SJSA1 (cell line): ENCODE results near the gene GDPD5. TPM values are rescaled to one million over a fixed set of nuclear protein-coding genes. Genes with fewer than 3 reads are reported as not detected.

Source experiments
- DNase-seq, 2 experiments: peaks; one replicate each; pipeline ENCODE4 v3.0.0-alpha.2; 2015 to 2020; ENCODE audit warnings: low spot score in 2 of 2, low read depth in 1 of 2
- H3K27ac ChIP-seq: fragments of 250-450 bp; sonication (Bioruptor Pico); 2 replicates; pipeline ENCODE4 v1.5.1; 2020; ENCODE audit warnings: mild to moderate bottlenecking, moderate library complexity
- H3K27me3 ChIP-seq: fragments of 250-450 bp; sonication (Bioruptor Pico); replicated peaks from 2 replicates; pipeline ENCODE4 v1.5.1; 2020; ENCODE audit warnings: mild to moderate bottlenecking, moderate library complexity
- H3K36me3 ChIP-seq: fragments of 250-450 bp; sonication (Bioruptor Pico); 2 replicates; pipeline ENCODE4 v1.5.1; 2020; ENCODE audit warnings: mild to moderate bottlenecking
- H3K4me1 ChIP-seq: fragments of 250-450 bp; sonication (Bioruptor Pico); replicated peaks from 2 replicates; pipeline ENCODE4 v1.6.1; 2021; ENCODE audit warnings: mild to moderate bottlenecking
- H3K4me3 ChIP-seq: fragments of 250-450 bp; sonication (Bioruptor Pico); 2 replicates; pipeline ENCODE4 v1.5.1; 2020; ENCODE audit warnings: mild to moderate bottlenecking
- H3K9me3 ChIP-seq: fragments of 250-450 bp; sonication (Bioruptor Pico); replicated peaks from 2 replicates; pipeline ENCODE4 v1.5.1; 2020; ENCODE audit warnings: mild to moderate bottlenecking
- total RNA-seq: library from RNA; depleted of rRNA; stranded (reverse); fragments of >200 nt; shearing (Covaris generic); gene quantifications from 2 replicates; pipeline ENCODE4 v1.2.3, GENCODE V29; 2014

The GDPD5 gene
- total RNA-seq, 1 experiment from 2014 or later: 2.5 TPM

GRCh38 chr11:75535071-75535470, 9.3 kb upstream of the GDPD5 start:
- no peaks in the 10 kb centered on the region for H3K36me3 ChIP-seq
- no peak for DNase-seq
- no peaks in the 10 kb centered on the region for H3K27me3 ChIP-seq
- no peaks in the 10 kb centered on the region for H3K4me1 ChIP-seq
- H3K9me3 ChIP-seq: no peaks in the 10 kb centered on the region
- no peak overlapping the region for H3K27ac ChIP-seq
- no peak overlapping the region for H3K4me3 ChIP-seq

GRCh38 chr11:75534259-75535069, 8.7 kb upstream of the GDPD5 start:
- H3K27ac ChIP-seq: no peak overlapping the region
- H3K4me3 ChIP-seq: no peak overlapping the region
- H3K36me3 ChIP-seq: no peaks in the 10 kb centered on the region
- no peak for DNase-seq
- H3K9me3 ChIP-seq: no peaks in the 10 kb centered on the region
- H3K4me1 ChIP-seq: no peaks in the 10 kb centered on the region
- no peaks in the 10 kb centered on the region for H3K27me3 ChIP-seq

GRCh38 chr11:75533896-75534258, 8.1 kb upstream of the GDPD5 start:
- no peaks in the 10 kb centered on the region for H3K36me3 ChIP-seq
- H3K9me3 ChIP-seq: no peaks in the 10 kb centered on the region
- H3K27me3 ChIP-seq: no peaks in the 10 kb centered on the region
- no peak overlapping the region for H3K4me3 ChIP-seq
- no peak overlapping the region for H3K27ac ChIP-seq
- no peak for DNase-seq
- no peaks in the 10 kb centered on the region for H3K4me1 ChIP-seq

GRCh38 chr11:75532200-75533048, 6.7 kb upstream of the GDPD5 start:
- Histone ChIP-seq H3K36me3 (no peaks in the 10 kb centered on the region), H3K9me3 (no peaks in the 10 kb centered on the region), H3K27me3 (no peaks in the 10 kb centered on the region), H3K4me1 (no peaks in the 10 kb centered on the region), H3K27ac (no peak overlapping the region), H3K4me3 (no peak overlapping the region)
- peak; percentile 29 to 52 for DNase-seq

- Histone ChIP-seq H3K4me3 (no peak overlapping the region), H3K4me1 (no peaks in the 10 kb centered on the region), H3K27me3 (no peaks in the 10 kb centered on the region), H3K36me3 (no peaks in the 10 kb centered on the region), H3K9me3 (no peaks in the 10 kb centered on the region), H3K27ac (no peak overlapping the region)
- no peak for DNase-seq
Measured at GRCh38 chr11:75531325-75531724, 5.6 kb upstream of the GDPD5 start.

GRCh38 chr11:75530577-75530976, 4.8 kb upstream of the GDPD5 start:
- no peaks in the 10 kb centered on the region for H3K9me3 ChIP-seq
- H3K27ac ChIP-seq: no peak overlapping the region
- no peaks in the 10 kb centered on the region for H3K27me3 ChIP-seq
- H3K36me3 ChIP-seq: no peaks in the 10 kb centered on the region
- no peak overlapping the region for H3K4me3 ChIP-seq
- no peak for DNase-seq
- no peaks in the 10 kb centered on the region for H3K4me1 ChIP-seq

- Histone ChIP-seq H3K27me3 (peaks cover 6% of the 10 kb centered on the region; the same call in 1 of the 2 replicates), H3K27ac (no peak overlapping the region), H3K4me3 (no peak overlapping the region), H3K4me1 (peaks cover 8% of the 10 kb centered on the region), H3K9me3 (no peaks in the 10 kb centered on the region), H3K36me3 (no peaks in the 10 kb centered on the region)
- no peak for DNase-seq
Measured at GRCh38 chr11:75527938-75528735, 2.4 kb upstream of the GDPD5 start.

- Histone ChIP-seq H3K27me3 (peaks cover 6% of the 10 kb centered on the region; the same call in 1 of the 2 replicates), H3K36me3 (no peaks in the 10 kb centered on the region), H3K27ac (no peak overlapping the region), H3K4me1 (peaks cover 8% of the 10 kb centered on the region), H3K9me3 (no peaks in the 10 kb centered on the region), H3K4me3 (no peak overlapping the region)
- no peak for DNase-seq
Measured at GRCh38 chr11:75527130-75527529, 1.4 kb upstream of the GDPD5 start.

- no peaks in the 10 kb centered on the region for H3K36me3 ChIP-seq
- H3K4me1 ChIP-seq: peaks cover 8% of the 10 kb centered on the region
- peak overlapping the region; percentile 47 for H3K4me3 ChIP-seq
- H3K9me3 ChIP-seq: no peaks in the 10 kb centered on the region
- peaks cover 6% of the 10 kb centered on the region; the same call in 1 of the 2 replicates for H3K27me3 ChIP-seq
- no peak for DNase-seq
- H3K27ac ChIP-seq: no peak overlapping the region
Measured at GRCh38 chr11:75526192-75526541, 426 bp upstream of the GDPD5 start.

GRCh38 chr11:75524665-75525432, 892 bp downstream of the GDPD5 start:
- no peak overlapping the region for H3K27ac ChIP-seq
- H3K9me3 ChIP-seq: no peaks in the 10 kb centered on the region
- DNase-seq: peak in 1 of 2 experiments; percentile 2
- H3K36me3 ChIP-seq: no peaks in the 10 kb centered on the region
- peak overlapping the region; percentile 47 for H3K4me3 ChIP-seq
- H3K27me3 ChIP-seq: peaks cover 6% of the 10 kb centered on the region; the same call in 1 of the 2 replicates
- H3K4me1 ChIP-seq: peaks cover 8% of the 10 kb centered on the region

GRCh38 chr11:75523811-75524664, 1.7 kb downstream of the GDPD5 start:
- Histone ChIP-seq H3K4me1 (peaks cover 8% of the 10 kb centered on the region), H3K4me3 (no peak overlapping the region), H3K36me3 (no peaks in the 10 kb centered on the region), H3K27me3 (peaks cover 6% of the 10 kb centered on the region; the same call in 1 of the 2 replicates), H3K27ac (no peak overlapping the region), H3K9me3 (no peaks in the 10 kb centered on the region)
- no peak for DNase-seq

GRCh38 chr11:75523189-75523588, 2.6 kb downstream of the GDPD5 start:
- Histone ChIP-seq H3K4me1 (peaks cover 8% of the 10 kb centered on the region), H3K9me3 (no peaks in the 10 kb centered on the region), H3K27ac (no peak overlapping the region), H3K4me3 (no peak overlapping the region), H3K27me3 (peaks cover 6% of the 10 kb centered on the region; the same call in 1 of the 2 replicates), H3K36me3 (no peaks in the 10 kb centered on the region)
- DNase-seq: no peak
